IgD-negative memory B cell (primary cell): Measurements from ENCODE around the gene RAB36. TPM values are rescaled to one million over a fixed set of nuclear protein-coding genes. Genes with fewer than 3 reads are reported as not detected.
A peak's percentile ranks its signal among the peaks of the same experiment; 100 is the strongest.

Experiments
- H3K27ac Mint-ChIP-seq, 3 donors: one replicate each; pipeline ENCODE4 v1.8.0; 2020 to 2022; ENCODE audit warnings: mild to moderate bottlenecking in 3 of 3, mixed read lengths in 3 of 3, moderate library complexity in 1 of 3
- H3K27me3 Mint-ChIP-seq: one replicate; pipeline ENCODE4 v1.8.0; 2021; ENCODE audit warnings: mixed read lengths
- H3K36me3 Mint-ChIP-seq: one replicate; pipeline ENCODE4 v1.8.0; 2020; ENCODE audit warnings: mild to moderate bottlenecking, mixed read lengths
- H3K4me1 Mint-ChIP-seq, 3 donors: one replicate each; pipeline ENCODE4 v1.8.0; 2020 to 2022; ENCODE audit warnings: mixed read lengths in 3 of 3, mild to moderate bottlenecking in 1 of 3
- H3K4me3 Mint-ChIP-seq, 4 donors: one replicate each; pipeline ENCODE4 v1.8.0; 2020 to 2022; ENCODE audit warnings: mild to moderate bottlenecking in 4 of 4, mixed read lengths in 4 of 4, moderate library complexity in 3 of 4
- H3K9me3 Mint-ChIP-seq, 3 donors: one replicate each; pipeline ENCODE4 v1.8.0; 2020 to 2021; ENCODE audit warnings: mixed read lengths in 3 of 3, mild to moderate bottlenecking in 1 of 3
- polyA plus RNA-seq: library from polyadenylated mRNA; unstranded; fragments of 300-500 nt; fragmentation: Illumina TruSeq; gene quantifications from one replicate; pipeline ENCODE4 v1.2.3, GENCODE V29; 2021

RAB36 gene
- polyA plus RNA-seq, 1 donor from 2014 or later, result 1.8 TPM

DNA sequence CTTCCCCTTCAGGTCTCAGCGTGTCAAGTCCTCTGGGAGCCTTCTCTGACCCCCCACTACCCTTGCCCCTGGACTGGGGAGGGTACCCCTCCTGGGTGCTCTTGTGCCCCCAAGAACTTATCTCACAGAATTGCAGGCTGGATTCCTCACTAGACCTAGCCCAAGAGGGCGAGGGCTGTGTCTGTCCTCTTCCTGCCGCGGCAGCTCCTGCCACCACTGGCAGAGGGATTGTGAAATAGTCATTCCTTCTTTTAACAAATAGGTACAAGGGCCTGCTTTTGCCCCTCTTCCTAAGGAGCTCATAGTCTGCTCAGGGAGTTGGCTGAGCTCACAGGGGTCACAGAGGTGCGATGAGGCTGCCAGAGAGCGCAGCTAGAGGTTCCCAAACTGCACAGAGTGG lies 5.5 kb downstream of the RAB36 start:
- Mint-ChIP-seq H3K27me3 (no peaks in the 10 kb centered on the region), H3K36me3 (peaks cover 3% of the 10 kb centered on the region), H3K4me1 (peaks cover 6 to 24% (median 23%) of the 10 kb centered on the region in 3 donors), H3K9me3 (no peaks in the 10 kb centered on the region), H3K4me3 (peak overlapping the region in 1 of 4 donors; percentile 9), H3K27ac (peak overlapping the region in 2 of 3 donors; percentile 71 to 90)

- Mint-ChIP-seq H3K27ac (peak overlapping the region in 1 of 3 donors; percentile 76), H3K27me3 (no peaks in the 10 kb centered on the region), H3K4me3 (peak overlapping the region in 1 of 4 donors; percentile 84), H3K36me3 (peaks cover 3% of the 10 kb centered on the region), H3K9me3 (no peaks in the 10 kb centered on the region), H3K4me1 (peaks cover 6 to 23% (median 22%) of the 10 kb centered on the region in 3 donors)
These were observed 6.5 kb downstream of the RAB36 start for GRCh38 chr22:23151827-23152226.

DNA sequence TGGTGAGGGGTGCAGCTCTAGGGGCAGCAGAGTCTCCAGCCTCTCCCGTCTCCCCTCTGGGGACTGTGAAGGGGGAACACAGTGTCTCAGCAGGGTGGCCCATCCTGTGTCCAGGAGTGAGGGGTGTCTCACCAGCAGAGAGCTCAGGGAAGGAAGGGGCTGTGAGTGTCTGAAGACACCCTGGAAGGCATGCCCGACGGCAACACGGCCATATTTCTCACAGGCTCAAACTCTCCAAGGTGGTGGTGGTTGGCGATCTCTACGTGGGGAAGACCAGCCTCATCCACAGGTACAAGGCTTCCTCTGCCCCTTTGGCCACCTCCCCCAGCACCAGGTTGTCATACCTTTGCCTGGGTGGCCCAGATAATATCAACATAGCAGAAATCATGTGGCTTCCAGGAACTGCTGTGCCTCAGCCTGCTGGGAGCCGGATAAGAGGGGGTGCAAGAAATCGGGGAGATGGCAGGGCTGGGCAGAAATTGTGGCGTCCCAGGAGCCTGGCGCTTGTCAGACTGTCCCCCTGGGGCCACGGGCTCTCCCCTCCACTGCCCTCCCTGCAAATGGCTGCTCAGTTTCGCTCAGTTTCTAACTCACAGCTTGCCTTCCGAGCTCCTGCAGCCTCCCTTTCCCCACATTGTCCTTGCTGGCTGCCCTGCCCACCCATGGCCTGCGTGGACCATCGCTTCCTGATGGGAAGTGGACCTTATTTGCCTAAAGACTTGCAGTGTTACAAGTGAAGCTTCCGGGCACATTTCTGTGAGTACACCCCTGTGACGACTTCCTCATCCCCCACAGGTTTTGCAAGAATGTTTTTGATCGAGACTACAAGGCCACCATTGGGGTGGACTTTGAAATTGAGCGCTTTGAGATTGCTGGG lies 7.2 kb downstream of the RAB36 start:
- peak overlapping the region; percentile 62 to 98 (median 86) for H3K4me3 Mint-ChIP-seq
- H3K4me1 Mint-ChIP-seq, result peaks cover 6 to 22% (median 21%) of the 10 kb centered on the region in 3 donors
- H3K36me3 Mint-ChIP-seq, result peaks cover 3% of the 10 kb centered on the region
- no peaks in the 10 kb centered on the region for H3K9me3 Mint-ChIP-seq
- peak overlapping the region; percentile 76 to 97 (median 80) for H3K27ac Mint-ChIP-seq
- no peaks in the 10 kb centered on the region for H3K27me3 Mint-ChIP-seq

DNA sequence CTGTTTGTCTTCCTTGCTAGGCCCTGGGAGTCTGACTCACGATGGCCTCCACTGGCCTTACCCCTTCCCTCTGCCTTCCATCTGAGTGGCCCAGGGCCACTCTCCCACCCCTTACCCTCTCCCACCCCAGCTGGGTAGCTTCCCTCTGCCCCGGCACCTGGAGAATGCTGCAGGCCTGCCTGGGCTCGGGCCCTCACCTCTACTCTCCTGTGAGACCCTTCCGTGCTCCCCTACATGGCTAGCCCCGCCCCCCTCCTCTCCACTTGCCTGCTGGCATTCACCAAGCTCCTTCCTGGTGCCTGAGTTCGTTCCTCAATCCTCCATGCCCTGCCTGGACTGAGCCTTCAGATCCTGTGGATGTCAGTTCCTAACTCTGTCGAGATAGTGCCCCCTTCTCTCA lies 8.7 kb downstream of the RAB36 start:
- Mint-ChIP-seq H3K27ac (peak overlapping the region in 1 of 3 donors; percentile 10), H3K36me3 (peaks cover 3% of the 10 kb centered on the region), H3K9me3 (no peaks in the 10 kb centered on the region), H3K4me3 (peak overlapping the region in 2 of 4 donors; percentile 14 to 84), H3K4me1 (peaks cover 6 to 22% (median 19%) of the 10 kb centered on the region in 3 donors), H3K27me3 (no peaks in the 10 kb centered on the region)

DNA sequence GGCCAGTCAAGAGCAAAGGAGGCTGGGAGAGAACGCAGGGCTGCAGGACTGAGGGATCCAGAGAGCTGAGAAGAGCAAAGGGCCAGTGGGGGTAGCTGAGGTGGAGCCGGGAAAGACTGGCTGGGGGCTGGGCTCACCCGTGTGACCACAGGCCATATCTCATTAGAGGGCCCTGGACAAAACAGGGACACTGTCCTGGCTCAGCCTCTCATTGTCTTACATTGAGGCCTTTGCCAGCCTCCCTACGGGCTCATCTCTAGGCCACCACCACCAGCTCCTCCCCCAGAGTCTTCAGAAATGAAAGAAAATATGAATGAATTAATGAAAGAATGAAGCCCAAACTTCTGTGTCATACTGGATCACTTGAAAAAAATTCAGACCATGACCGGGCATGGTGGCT lies 9.2 kb downstream of the RAB36 start:
- no peaks in the 10 kb centered on the region for H3K27me3 Mint-ChIP-seq
- H3K36me3 Mint-ChIP-seq, result peaks cover 3% of the 10 kb centered on the region
- H3K27ac Mint-ChIP-seq, result peak overlapping the region in 1 of 3 donors; percentile 10
- peaks cover 6 to 22% (median 19%) of the 10 kb centered on the region in 3 donors for H3K4me1 Mint-ChIP-seq
- no peaks in the 10 kb centered on the region for H3K9me3 Mint-ChIP-seq
- H3K4me3 Mint-ChIP-seq, result peak overlapping the region in 1 of 4 donors; percentile 14

DNA sequence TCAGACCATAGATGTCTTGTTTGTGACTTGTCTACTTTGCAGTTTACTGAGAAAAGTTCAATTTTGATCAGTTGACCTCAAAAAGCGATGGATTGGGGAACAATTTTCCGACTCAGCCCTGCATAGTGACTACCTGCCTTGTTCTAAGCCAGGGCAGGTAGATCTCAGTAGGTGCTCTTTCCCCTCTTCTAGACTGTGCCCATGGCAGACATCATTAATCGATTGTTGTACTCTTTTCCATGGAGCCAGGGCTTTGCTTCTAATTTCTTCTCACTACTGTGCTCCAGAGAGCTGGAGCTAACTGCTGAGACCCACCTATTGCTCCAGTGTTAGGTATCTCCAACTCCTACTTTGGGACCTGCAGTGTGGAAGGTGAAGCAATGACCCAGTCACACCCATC lies 9.9 kb downstream of the RAB36 start:
- peak overlapping the region in 1 of 3 donors; percentile 28 for H3K27ac Mint-ChIP-seq
- H3K9me3 Mint-ChIP-seq, result no peaks in the 10 kb centered on the region
- H3K4me3 Mint-ChIP-seq, result peak overlapping the region in 1 of 4 donors; percentile 18
- H3K27me3 Mint-ChIP-seq, result no peaks in the 10 kb centered on the region
- H3K36me3 Mint-ChIP-seq, result no peaks in the 10 kb centered on the region
- H3K4me1 Mint-ChIP-seq, result peaks cover 6 to 18% (median 16%) of the 10 kb centered on the region in 3 donors

DNA sequence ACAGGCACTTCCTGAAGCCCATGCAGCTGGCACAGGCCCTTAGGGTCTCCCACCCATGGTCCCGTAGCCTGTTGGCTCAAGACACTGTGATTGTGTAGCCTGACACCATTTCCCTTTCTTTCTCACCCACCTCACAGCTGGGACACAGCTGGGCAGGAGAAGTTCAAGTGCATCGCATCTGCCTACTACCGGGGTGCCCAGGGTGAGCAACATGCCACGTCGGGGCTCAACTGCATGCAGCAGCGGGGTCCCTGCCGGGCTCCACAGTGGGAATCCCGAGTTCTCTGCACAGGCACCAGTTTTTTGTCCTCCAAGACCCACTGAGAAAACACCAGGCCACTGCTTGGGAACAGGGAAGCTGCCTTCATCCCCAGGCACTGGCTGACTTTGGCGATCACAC lies 10.6 kb downstream of the RAB36 start:
- Mint-ChIP-seq H3K4me1 (peaks cover 6 to 16% (median 15%) of the 10 kb centered on the region in 3 donors), H3K36me3 (no peaks in the 10 kb centered on the region), H3K27me3 (no peaks in the 10 kb centered on the region), H3K4me3 (no peak overlapping the region), H3K9me3 (no peaks in the 10 kb centered on the region), H3K27ac (peak overlapping the region in 2 of 3 donors; percentile 28 to 67)

DNA sequence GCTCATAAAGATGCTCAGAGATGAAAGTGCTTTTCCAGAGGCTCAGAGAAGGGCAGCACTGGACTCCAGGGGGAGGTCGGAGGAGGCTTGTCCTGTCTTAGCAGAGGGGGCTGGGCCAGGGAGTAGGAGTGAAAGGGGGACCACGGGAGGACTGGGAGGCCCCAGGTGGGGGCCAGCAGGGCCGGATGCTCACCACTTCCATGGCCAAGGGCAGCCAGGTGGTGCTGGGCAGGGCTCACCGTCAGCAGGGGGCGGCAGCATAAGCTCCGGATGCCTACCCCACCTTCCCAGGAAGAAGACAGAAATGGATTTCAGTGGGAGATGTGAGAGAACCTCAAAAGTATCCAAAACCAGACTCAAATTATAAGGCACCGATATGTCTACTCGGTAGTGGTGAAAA lies 11.0 kb downstream of the RAB36 start:
- Mint-ChIP-seq H3K27ac (peak overlapping the region in 1 of 3 donors; percentile 67), H3K36me3 (no peaks in the 10 kb centered on the region), H3K4me3 (no peak overlapping the region), H3K27me3 (no peaks in the 10 kb centered on the region), H3K9me3 (no peaks in the 10 kb centered on the region), H3K4me1 (peaks cover 6 to 13% (median 11%) of the 10 kb centered on the region in 3 donors)

- peaks cover 3 to 7% (median 6%) of the 10 kb centered on the region in 3 donors for H3K4me1 Mint-ChIP-seq
- H3K27ac Mint-ChIP-seq, result peak overlapping the region in 1 of 3 donors; percentile 48
- H3K36me3 Mint-ChIP-seq, result no peaks in the 10 kb centered on the region
- H3K27me3 Mint-ChIP-seq, result no peaks in the 10 kb centered on the region
- no peaks in the 10 kb centered on the region for H3K9me3 Mint-ChIP-seq
- peak overlapping the region in 1 of 4 donors; percentile 53 for H3K4me3 Mint-ChIP-seq
These were observed 12.6 kb downstream of the RAB36 start for GRCh38 chr22:23157560-23158515.

DNA sequence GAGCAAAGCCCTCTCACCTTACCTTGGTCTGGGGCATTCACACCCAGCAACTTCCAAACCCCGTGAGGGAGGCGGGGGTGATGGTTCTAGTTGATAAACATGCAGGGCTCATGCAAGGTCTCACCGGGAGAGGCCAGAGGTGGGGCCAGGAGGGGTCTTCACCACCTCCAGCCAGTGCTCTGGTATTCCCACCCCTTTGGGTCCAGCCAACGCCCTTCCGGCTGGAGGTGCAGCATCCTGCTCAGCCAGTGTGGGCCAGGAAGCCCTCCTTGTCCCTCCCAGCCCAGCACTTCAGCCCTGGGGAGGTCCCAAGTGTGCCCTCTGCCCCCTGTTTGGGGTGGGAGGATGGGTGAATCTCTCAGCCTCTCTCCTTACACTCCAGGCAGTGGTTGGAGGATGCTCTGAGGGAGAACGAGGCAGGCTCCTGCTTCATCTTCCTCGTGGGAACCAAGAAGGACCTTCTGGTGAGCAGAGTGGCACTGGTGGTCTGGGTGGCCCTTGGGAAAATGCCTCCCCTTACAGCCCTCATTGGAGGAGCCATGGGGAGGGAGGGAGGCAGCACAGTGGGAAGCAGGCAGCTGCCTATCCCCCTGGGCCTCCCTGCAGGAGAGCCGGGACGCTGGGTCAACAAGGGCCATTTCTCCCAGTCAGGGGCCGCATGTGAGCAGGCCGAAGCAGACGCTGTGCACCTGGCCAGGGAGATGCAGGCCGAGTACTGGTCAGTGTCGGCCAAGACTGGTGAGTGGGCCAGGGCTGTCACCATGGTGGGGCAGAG lies 13.4 kb downstream of the RAB36 start:
- Mint-ChIP-seq H3K27ac (peak overlapping the region in 1 of 3 donors; percentile 48), H3K4me3 (no peak overlapping the region), H3K4me1 (peaks cover 0 to 2% (median 0%) of the 10 kb centered on the region in 3 donors), H3K36me3 (no peaks in the 10 kb centered on the region), H3K9me3 (no peaks in the 10 kb centered on the region), H3K27me3 (no peaks in the 10 kb centered on the region)

DNA sequence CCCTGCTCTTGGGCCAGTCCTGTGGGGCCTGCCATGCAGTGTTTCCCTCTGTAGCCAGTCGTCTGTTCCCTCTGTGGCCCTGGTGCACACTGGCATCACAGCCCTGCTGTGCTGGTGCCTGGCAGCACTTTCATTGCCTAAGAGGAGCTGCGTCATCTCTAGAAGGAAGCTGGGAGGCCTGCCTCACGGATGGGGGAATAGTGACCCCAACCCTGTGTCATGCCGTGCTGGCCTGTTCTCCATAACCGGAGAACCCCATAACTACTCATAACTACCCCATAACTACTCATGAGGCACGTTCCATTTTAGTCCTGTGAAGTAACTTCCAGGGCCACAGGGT lies 14.0 kb downstream of the RAB36 start:
- H3K4me3 Mint-ChIP-seq, result no peak overlapping the region
- no peaks in the 10 kb centered on the region for H3K9me3 Mint-ChIP-seq
- peaks cover 0 to 2% (median 0%) of the 10 kb centered on the region in 3 donors for H3K4me1 Mint-ChIP-seq
- no peaks in the 10 kb centered on the region for H3K36me3 Mint-ChIP-seq
- no peak overlapping the region for H3K27ac Mint-ChIP-seq
- H3K27me3 Mint-ChIP-seq, result no peaks in the 10 kb centered on the region

DNA sequence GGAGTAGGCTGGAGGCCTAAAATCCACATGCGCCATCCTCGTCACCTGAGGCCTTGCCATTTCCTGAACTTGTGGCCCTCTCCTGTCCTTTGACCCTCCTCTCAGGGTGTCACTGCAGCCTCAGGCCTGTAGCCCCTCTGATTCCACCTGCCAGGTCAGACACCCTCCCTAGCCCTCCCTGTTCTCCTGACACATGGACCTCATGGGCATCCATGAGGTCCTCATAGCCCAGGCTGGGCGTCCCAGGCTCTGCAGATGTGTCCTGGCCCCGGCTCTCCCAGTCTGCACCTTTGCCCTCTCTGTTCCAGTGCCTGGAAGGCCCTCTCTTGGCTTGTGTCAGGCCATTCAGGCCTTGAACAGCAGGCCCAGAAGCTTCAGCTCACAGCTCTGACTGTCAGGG lies 15.8 kb downstream of the RAB36 start:
- Mint-ChIP-seq H3K36me3 (peaks cover 1% of the 10 kb centered on the region), H3K4me3 (no peak overlapping the region), H3K27ac (no peak overlapping the region)

DNA sequence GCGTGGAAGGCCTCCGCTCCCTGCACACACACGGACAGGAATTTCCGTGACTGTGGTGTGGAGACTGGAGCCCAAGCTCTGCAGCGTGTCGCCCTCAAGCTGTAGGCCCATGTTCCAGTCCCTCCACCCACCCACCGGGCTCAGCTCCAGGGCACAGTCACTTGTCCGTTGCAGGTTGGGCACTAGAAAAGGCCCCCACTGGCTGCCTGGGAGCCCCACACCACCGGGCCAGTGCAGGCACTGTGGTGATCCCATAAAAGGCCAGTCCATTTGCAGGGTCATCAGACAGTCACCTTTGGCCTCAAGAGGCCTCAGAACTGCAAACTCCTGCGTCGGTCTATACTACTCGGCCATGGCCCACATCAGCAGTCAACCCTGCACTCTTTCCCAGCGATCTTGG lies 16.3 kb downstream of the RAB36 start:
- Mint-ChIP-seq H3K27ac (no peak overlapping the region), H3K36me3 (peaks cover 1% of the 10 kb centered on the region), H3K4me1 (peaks cover 0 to 2% (median 0%) of the 10 kb centered on the region in 3 donors), H3K9me3 (no peaks in the 10 kb centered on the region), H3K4me3 (no peak overlapping the region), H3K27me3 (no peaks in the 10 kb centered on the region)

More for the DNA sequence above, 15.8 kb downstream of the RAB36 start:
- Mint-ChIP-seq H3K4me1 (peaks cover 0 to 2% (median 0%) of the 10 kb centered on the region in 3 donors), H3K9me3 (no peaks in the 10 kb centered on the region), H3K27me3 (no peaks in the 10 kb centered on the region)

DNA sequence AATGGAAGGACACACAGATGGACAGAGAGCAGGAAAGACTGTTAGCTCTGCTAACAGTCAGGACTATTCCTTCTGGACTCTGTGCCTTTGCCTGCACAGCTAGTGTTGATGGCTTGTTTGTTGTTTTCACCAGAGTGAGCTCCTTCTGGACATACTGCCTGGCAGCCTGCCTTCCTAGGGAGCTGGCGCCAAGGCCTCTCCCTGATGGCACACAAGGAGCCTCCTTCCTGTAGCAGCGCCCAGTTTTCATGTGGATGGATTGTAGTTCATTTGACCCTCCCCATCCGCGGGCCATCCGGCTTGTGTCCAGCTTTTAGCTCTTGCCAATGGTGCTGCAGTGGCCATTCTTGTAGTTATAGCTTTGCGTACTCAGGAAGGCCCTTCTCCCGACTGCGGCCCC lies 18.4 kb downstream of the RAB36 start:
- no peak overlapping the region for H3K4me3 Mint-ChIP-seq
- no peaks in the 10 kb centered on the region for H3K27me3 Mint-ChIP-seq
- H3K36me3 Mint-ChIP-seq, result peaks cover 1% of the 10 kb centered on the region
- peaks cover 0 to 2% (median 0%) of the 10 kb centered on the region in 3 donors for H3K4me1 Mint-ChIP-seq
- peak overlapping the region in 1 of 3 donors; percentile 19 for H3K27ac Mint-ChIP-seq
- no peaks in the 10 kb centered on the region for H3K9me3 Mint-ChIP-seq
